ENCODE measurements around the gene CD209.

- TF ChIP-seq CTCF (IDR thresholded peaks at IDR 0.05; ENCODE audit: poor library complexity, severe bottlenecking) (no peak), REST (IDR thresholded peaks at IDR 0.05; ENCODE audit: borderline replicate concordance) (no peak), POLR2AphosphoS5 (IDR thresholded peaks at IDR 0.05) (no peak), EZH2 (IDR thresholded peaks at IDR 0.05; ENCODE audit: borderline replicate concordance, insufficient read depth, low read length, poor library complexity, severe bottlenecking) (no peak), EP300 (conservative IDR thresholded peaks at IDR 0.05; ENCODE audit: poor library complexity, severe bottlenecking) (no peak), SMC3 (conservative IDR thresholded peaks at IDR 0.05; ENCODE audit: poor library complexity) (no peak), TAF1 (IDR thresholded peaks at IDR 0.05; ENCODE audit: low read depth) (no peak)
Measured at GRCh38 chr19:7788933-7789323, 41.6 kb upstream of the CD209 start.
